GM19324 (cell line): ENCODE results near the gene SIPA1.
A peak's percentile ranks its signal among the peaks of the same experiment; 100 is the strongest.

Experiments used
- ATAC-seq: cut with Tn5 transposase; IDR thresholded peaks from one replicate; pipeline ENCODE4 v1.9.1; 2021; ENCODE audit warnings: mild to moderate bottlenecking, moderate library complexity; ENCODE audit not compliant: unreplicated experiment, low FRiP score

Gene SIPA1

DNA sequence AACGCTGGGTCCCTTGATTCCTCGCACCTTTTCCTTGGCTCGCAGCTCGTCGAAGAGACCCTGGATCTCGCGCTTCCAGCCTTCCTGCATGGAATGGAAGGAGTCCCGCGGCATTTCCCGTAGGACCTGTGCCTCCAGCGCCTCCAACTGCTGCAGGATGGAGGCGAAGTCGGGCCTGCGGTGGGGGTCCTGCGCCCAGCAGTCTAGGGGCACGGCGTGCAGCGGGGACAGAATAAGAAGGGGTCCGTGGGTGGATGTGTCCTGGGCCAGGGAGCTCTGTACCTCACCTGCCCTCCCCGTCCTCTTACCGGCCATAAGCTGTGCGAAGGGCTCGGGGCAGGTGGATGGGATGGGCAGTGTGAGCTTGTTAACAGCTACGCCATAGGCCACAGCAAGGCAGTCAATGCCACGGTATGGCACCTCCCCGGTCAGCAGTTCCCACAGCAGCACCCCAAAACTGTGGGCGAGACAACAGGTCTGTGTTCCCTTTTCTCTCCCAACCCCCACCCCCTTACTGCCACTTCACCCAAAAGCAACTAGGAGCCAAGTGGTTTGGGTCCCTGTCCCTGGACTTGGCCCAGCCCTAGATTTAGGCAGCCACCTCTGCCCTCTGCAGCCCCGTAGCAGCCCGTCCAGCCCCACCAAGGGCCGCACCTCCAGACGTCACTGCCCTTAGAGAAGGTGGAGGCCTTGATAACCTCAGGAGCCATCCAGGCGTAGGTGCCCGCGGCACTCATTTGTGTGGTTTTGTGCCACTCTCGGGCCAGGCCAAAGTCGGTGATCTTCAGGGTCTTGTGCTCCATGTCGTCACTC lies 30.1 kb upstream of the SIPA1 start:
- ATAC-seq = no peak

- ATAC-seq = no peak
These were observed 28.7 kb upstream of the SIPA1 start for GRCh38 chr11:65609229-65609628.

DNA sequence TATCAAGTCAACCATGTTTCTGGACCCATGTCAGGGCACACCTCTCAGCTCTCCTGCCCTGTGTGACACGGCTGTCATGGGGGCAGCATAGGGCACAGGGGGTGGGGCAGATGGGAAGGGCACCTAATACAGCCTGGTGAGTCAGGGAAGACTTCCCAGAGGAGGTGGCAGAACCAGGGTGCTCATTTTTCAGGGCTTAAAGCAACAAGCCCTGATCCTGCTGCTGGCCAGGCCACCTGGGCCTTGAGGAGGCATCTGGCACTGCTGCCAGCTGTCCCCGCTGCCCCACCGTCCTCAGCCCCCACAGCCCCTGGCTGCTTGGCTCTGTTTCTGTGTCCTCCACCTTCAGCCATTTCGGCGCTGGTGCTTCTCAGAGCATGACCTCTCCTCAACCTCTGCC lies 28.2 kb upstream of the SIPA1 start:
- ATAC-seq = no peak

DNA sequence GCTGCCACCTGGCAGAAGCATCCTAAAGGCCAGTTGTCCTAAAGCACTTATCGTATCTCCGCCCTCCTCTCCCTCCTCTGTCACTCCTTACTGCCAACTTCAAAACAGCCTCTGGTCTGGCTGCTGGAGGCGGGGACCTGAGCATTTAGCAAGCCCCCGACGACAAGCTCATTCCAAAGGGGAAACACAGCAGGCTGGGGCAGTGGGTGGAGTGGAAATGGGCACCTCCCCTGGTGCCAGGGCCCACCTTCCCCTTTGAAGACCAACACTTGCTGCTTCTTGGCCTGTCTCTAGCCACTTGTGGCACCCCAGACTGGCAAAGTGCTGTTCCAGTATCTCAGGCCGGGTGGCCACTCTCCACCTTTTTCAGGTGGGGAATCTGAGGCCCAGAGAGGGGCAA lies 27.5 kb upstream of the SIPA1 start:
- no peak for ATAC-seq

GRCh38 chr11:65611028-65611757 lies 26.7 kb upstream of the SIPA1 start:
- ATAC-seq = no peak

DNA sequence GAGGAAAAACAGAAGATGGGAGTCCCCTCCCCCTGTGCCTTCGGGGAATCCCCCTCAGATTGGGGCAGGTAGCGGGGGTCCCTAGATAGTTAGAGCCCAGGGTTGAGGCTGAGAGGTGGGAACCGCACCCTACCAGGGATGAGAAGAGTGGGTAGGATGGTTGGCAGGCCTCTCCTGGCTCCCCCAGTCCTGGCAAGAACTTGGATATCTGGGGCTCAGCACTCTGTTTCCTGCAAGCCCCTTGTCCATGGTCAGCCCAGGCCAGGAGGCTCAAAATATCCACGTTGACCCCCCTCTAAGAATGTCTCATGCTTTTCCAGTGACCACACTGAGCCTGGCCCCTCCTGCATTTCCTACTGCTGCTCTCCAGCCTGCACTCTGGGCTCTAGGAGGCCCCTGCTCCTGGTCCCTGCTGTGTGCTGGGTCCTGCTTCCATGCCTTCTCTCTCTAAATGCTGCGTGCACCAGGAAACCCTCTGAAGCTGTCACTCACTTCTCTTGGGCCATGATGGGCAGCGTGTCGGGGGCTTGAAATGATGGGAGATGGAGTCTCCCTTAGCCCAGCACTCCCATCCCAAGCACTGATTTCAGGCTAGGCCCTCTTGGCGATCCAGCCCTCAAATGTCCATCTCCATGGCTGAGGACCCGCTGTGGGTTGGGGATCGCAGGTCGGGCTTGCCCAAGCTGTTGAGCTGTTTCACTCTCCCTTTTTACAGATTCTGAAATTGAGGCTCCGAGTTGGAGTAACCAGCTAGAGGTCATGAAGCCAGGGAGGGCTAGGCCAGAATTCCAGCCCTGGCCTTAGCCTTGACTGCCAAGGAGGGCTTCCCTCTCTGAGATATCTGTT lies 25.9 kb upstream of the SIPA1 start:
- ATAC-seq = no peak

DNA sequence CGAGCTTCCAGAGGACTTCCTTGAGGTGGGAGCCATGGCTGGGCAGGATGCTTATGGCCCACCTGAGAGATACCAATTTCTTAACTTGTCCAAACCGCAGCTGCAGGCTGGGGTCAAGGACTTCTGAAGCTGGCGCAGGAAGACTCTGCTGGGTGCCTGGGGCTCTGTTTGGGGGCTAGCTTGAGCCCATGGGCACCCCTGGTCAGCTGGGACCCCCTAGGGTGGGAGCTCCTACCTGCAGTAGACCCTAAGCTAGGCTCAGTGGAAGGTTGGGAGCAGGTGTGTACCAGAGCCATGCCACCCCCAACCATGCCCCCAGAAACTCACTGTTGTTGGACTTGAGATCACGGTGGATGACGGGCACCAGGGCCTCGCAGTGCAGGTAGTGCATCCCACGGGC lies 25.2 kb upstream of the SIPA1 start:
- no peak for ATAC-seq

- no peak for ATAC-seq
These were observed 24.6 kb upstream of the SIPA1 start for GRCh38 chr11:65613091-65613928.

- ATAC-seq = peak; percentile 85
These were observed 22.5 kb upstream of the SIPA1 start, which contains the start of gene PCNX3 for GRCh38 chr11:65615229-65615949. Gene PCNX3, plus strand, starts transcription at chr11:65615776. Its CDS starts 536 bp downstream, at chr11:65616312.

- peak; percentile 11 for ATAC-seq
These were observed 21.8 kb upstream of the SIPA1 start for GRCh38 chr11:65615950-65616574.

- ATAC-seq = no peak
These were observed 21.3 kb upstream of the SIPA1 start for GRCh38 chr11:65616575-65617001.

DNA sequence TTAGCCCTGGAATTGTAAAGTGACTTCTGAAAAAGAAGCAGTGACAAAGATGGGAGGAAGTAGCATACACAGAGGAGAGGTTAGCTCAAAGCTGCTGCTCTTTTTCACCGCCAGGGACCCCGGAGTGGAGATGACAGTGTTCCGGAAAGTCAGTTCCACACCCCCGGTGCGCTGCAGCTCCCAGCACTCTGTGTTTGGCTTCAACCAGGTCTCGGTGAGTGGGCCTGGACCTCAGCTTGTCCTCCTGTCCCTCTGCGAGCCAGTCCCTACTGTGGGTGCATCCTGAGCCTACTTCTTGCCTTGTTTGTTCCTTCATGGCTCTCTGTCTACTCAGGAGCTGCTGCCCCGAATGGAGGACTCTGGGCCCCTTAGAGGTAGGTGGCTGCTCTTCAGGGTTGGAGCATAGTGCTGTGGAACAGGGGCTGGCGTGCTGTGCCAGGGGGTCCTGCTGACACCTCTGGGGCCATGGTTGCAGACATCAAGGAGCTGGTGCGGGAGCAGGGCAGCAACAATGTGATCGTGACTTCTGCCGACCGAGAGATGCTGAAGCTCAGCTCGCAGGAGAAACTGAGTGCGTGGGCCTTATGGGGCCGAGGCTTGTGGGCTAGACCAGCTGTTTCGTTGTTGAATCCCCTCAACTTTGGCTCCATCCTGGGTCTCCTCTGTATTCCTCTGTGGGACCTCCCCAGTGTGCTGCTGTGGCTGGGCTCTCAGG lies 20.6 kb upstream of the SIPA1 start:
- ATAC-seq = no peak

- no peak for ATAC-seq
These were observed 19.7 kb upstream of the SIPA1 start for GRCh38 chr11:65617990-65618751.

GRCh38 chr11:65618763-65619162 lies 19.1 kb upstream of the SIPA1 start:
- ATAC-seq = no peak

DNA sequence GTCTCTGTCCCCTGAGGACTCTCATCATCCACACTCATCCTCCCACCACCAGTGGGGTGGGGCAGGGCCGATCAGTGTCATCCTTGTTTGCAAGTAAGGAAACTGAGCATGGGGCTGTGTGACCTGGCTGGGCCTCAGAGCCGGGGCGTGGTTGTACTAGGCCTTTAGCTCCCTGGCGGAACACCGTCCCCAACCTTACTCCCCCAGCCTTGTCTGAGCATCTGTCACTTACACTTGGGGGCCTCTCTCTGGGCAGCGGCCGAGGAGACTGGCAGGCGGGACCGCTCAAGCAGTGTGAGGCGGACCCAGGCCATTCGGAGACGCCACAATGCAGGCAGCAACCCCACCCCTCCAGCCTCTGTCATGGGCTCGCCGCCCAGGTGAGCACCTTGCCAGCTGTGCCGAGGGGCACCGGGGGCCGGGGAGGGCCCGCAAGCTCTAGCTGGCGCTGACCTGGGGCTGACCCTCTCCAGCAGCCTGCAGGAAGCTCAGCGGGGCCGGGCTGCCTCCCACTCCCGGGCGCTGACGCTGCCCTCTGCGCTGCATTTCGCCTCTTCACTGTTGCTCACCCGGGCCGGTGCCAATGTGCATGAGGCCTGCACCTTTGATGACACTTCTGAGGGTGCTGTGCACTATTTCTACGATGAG lies 18.5 kb upstream of the SIPA1 start:
- no peak for ATAC-seq

- ATAC-seq = no peak
These were observed 17.2 kb upstream of the SIPA1 start for GRCh38 chr11:65620666-65621065.

DNA sequence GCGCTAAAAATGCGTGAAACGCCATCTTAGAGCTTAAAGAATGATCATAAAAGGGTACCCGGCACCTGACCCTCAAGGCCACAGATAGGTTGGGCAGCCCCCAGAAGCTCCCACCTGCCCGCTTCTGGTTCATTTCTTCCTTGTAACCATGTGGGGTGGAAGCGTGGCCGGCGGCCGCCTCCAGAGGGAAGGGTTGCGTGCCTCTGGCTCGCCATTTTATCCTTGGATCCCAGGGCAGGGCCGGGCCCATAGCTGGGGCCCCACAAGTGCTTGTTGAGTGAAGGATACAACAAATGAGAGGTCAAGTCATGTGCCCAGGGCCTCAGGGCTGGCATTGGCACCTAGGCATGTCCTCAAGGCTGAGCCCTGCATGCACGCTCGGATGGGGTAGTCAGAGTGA lies 16.4 kb upstream of the SIPA1 start:
- ATAC-seq = no peak
